ENCODE data around the gene SOCS1.

Gene SOCS1

GRCh38 chr16:11260596-11260966 is 4.6 kb upstream of the SOCS1 start:
- DNase-seq (ENCODE audit: low spot score) = no peak

- DNase-seq (ENCODE audit: low spot score) = no peak
Measured at GRCh38 chr16:11259655-11260595, 3.9 kb upstream of the SOCS1 start.

GRCh38 chr16:11258553-11259492 is 2.8 kb upstream of the SOCS1 start:
- DNase-seq (ENCODE audit: low spot score) = peak; percentile 93

- DNase-seq (ENCODE audit: low spot score) = peak; percentile 87
Measured at GRCh38 chr16:11257131-11257938, 1.3 kb upstream of the SOCS1 start.

GRCh38 chr16:11256661-11257130 is 692 bp upstream of the SOCS1 start:
- peak; percentile 28 for DNase-seq (ENCODE audit: low spot score)

- DNase-seq (ENCODE audit: low spot score) = no peak
Measured at GRCh38 chr16:11254913-11255736, 879 bp downstream of the SOCS1 start.

- DNase-seq (ENCODE audit: low spot score) = no peak
Measured at GRCh38 chr16:11253995-11254912, 1.8 kb downstream of the SOCS1 start.

- DNase-seq (ENCODE audit: low spot score) = no peak
Measured at GRCh38 chr16:11253009-11253994, 2.7 kb downstream of the SOCS1 start.

- DNase-seq (ENCODE audit: low spot score) = no peak
Measured at GRCh38 chr16:11252482-11252931, 3.5 kb downstream of the SOCS1 start.

- no peak for DNase-seq (ENCODE audit: low spot score)
Measured at GRCh38 chr16:11251525-11252481, 4.2 kb downstream of the SOCS1 start.

- DNase-seq (ENCODE audit: low spot score) = no peak
Measured at GRCh38 chr16:11250786-11251524, 5.0 kb downstream of the SOCS1 start.

GRCh38 chr16:11250091-11250785 is 5.8 kb downstream of the SOCS1 start:
- no peak for DNase-seq (ENCODE audit: low spot score)

GRCh38 chr16:11249233-11250061 is 6.6 kb downstream of the SOCS1 start:
- DNase-seq (ENCODE audit: low spot score) = no peak

GRCh38 chr16:11248133-11248532 is 7.9 kb downstream of the SOCS1 start:
- DNase-seq (ENCODE audit: low spot score) = no peak

GRCh38 chr16:11245988-11246387 is 10.0 kb downstream of the SOCS1 start:
- no peak for DNase-seq (ENCODE audit: low spot score)
